Colonic mucosa (tissue), 4 donors: ENCODE results near the gene MAP3K7CL. TPM values are rescaled to one million over a fixed set of nuclear protein-coding genes. Genes with fewer than 3 reads are reported as not detected.

Source experiments
- DNase-seq: peaks from one replicate; pipeline ENCODE4 v3.0.0-alpha.2; 2020
- H3K27ac ChIP-seq: fragments of 200-600 bp; one replicate; pipeline ENCODE4 v1.8.0; 2021
- H3K27me3 ChIP-seq: fragments of 200-600 bp; one replicate; pipeline ENCODE4 v1.8.0; 2021
- H3K36me3 ChIP-seq: fragments of 200-600 bp; one replicate; pipeline ENCODE4 v1.8.0; 2021
- H3K4me1 ChIP-seq: fragments of 200-600 bp; one replicate; pipeline ENCODE4 v1.8.0; 2021; ENCODE audit warnings: mild to moderate bottlenecking
- H3K4me3 ChIP-seq: fragments of 200-600 bp; one replicate; pipeline ENCODE4 v1.8.0; 2021
- H3K9ac ChIP-seq, 2 donors: one replicate each; pipeline ENCODE4 v1.7.0; 2013; ENCODE audit warnings: control low read depth in 2 of 2, low read depth in 2 of 2, low read length in 2 of 2
- H3K9me3 ChIP-seq: fragments of 200-600 bp; one replicate; pipeline ENCODE4 v1.8.0; 2021
- CTCF ChIP-seq: fragments of 200-600 bp; IDR thresholded peaks from one replicate; pipeline ENCODE4 v1.8.0; 2022; ENCODE audit warnings: antibody characterized with exemption, mild to moderate bottlenecking
- intact Hi-C: fragments of 100-400 bp; cut with DNase I; formaldehyde crosslinking; loops from one replicate; pipeline ENCODE4 v1.14.1; 2022
- total RNA-seq, 2 donors: library from RNA; stranded (reverse); fragmentation: NEBNext Ultra II Directional in 1 of 2; extraction: Animal tissue kit (Norgen Biotek cat#: 25700) in 1 of 2; gene quantifications; one replicate each; pipeline ENCODE4 v1.2.1, GENCODE V29; 2021
- donor health status: healthy.
- donor health status: DM: no; HTN: no; CAD: no.
- donor health status: DM: no; HTN: no; CAD: no.

Gene MAP3K7CL
- total RNA-seq, 2 donors from 2014 or later: 1.9 to 3.4 TPM

GRCh38 chr21:29135481-29135880 lies 5.0 kb downstream of the MAP3K7CL start:
- H3K9me3 ChIP-seq: no peaks in the 10 kb centered on the region
- no peak for DNase-seq
- intact Hi-C loops: no loop called here
- no peaks in the 10 kb centered on the region for H3K4me1 ChIP-seq
- no peak overlapping the region for H3K4me3 ChIP-seq
- H3K36me3 ChIP-seq: no peaks in the 10 kb centered on the region
- TF ChIP-seq CTCF: no peak
- no peak overlapping the region for H3K9ac ChIP-seq
- no peaks in the 10 kb centered on the region for H3K27me3 ChIP-seq
- H3K27ac ChIP-seq: no peak overlapping the region

DNA sequence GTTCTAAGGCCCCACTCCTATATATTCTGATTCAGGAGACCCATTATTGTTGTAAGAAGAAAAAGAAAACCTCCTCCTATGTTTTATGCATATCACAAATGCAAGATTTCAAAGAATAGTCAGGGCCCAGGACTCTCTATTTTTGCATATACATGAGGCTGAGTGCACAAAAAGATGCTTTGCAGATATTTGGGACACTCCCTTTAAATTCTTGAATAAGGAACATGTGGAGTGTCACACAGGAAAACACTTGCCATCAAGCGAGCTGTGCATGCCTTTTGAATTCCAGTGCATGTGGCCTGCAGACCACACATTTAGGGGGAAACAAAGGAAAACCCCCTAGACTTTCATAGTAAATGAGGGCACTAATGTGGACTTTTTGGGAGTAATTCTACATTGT lies 5.6 kb downstream of the MAP3K7CL start:
- H3K27me3 ChIP-seq: no peaks in the 10 kb centered on the region
- no peaks in the 10 kb centered on the region for H3K36me3 ChIP-seq
- H3K4me1 ChIP-seq: no peaks in the 10 kb centered on the region
- H3K9ac ChIP-seq: no peak overlapping the region
- no peaks in the 10 kb centered on the region for H3K9me3 ChIP-seq
- H3K4me3 ChIP-seq: no peak overlapping the region
- intact Hi-C loops: no loop called here
- no peak for TF ChIP-seq CTCF
- DNase-seq: no peak
- no peak overlapping the region for H3K27ac ChIP-seq

DNA sequence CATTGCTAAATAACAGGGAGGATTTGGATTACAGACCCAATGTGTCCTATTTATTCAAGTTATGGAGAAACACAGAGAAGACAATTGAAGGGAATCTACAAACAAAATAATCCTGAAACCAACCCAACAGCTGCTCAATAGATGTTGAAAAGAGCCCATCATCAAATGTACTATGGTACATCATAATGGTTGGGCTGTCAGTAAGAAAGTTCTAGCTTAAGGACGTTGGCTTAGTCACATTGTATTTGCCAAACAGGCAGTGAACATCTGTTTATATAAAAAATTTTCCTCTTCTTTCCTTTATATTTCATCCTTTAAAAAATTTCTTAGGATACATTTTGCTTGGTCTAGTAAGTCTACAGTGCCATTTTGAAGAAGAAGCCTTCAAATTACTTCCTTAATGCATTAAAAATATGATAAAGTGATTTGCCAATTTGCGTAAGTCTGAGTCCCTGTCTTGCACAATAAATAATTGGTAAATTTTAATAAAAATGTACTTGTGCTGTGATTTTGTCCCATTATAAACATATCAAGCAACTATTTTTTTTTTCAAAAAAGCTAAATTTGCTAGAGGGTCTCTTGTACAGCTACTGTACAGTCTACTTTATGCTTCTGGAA lies 14.4 kb downstream of the MAP3K7CL start:
- DNase-seq: no peak
- TF ChIP-seq CTCF: no peak
- Histone ChIP-seq H3K4me1 (no peaks in the 10 kb centered on the region), H3K9ac (no peak overlapping the region), H3K27me3 (no peaks in the 10 kb centered on the region), H3K27ac (peak overlapping the region; percentile 30), H3K9me3 (no peaks in the 10 kb centered on the region), H3K36me3 (no peaks in the 10 kb centered on the region), H3K4me3 (no peak overlapping the region)
- intact Hi-C loops: no loop called here

DNA sequence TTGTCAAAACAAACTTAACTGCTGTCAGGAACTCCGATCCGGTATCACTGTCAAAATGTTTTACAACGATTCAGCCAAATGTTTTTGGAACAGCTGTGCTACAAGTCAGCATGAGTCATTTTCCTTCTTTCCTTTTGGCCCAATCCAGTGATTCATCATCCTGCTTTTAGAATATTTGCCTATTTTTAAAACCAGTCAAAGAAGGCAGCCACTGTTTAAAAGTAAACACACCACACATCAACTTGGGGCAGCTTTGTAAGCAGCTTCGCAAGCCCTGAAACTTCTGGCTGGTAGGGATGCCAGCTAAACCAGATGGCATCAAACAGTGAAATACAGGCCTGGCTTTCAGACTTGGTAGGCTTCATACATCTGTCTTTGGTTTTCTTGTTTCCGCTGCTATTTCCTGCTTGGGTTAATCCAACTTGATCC lies 14.9 kb downstream of the MAP3K7CL start:
- no peaks in the 10 kb centered on the region for H3K9me3 ChIP-seq
- intact Hi-C loops: no loop called here
- H3K4me3 ChIP-seq: no peak overlapping the region
- no peaks in the 10 kb centered on the region for H3K4me1 ChIP-seq
- no peak overlapping the region for H3K9ac ChIP-seq
- TF ChIP-seq CTCF: no peak
- DNase-seq: no peak
- no peaks in the 10 kb centered on the region for H3K27me3 ChIP-seq
- no peaks in the 10 kb centered on the region for H3K36me3 ChIP-seq
- peak overlapping the region; percentile 30 for H3K27ac ChIP-seq

DNA sequence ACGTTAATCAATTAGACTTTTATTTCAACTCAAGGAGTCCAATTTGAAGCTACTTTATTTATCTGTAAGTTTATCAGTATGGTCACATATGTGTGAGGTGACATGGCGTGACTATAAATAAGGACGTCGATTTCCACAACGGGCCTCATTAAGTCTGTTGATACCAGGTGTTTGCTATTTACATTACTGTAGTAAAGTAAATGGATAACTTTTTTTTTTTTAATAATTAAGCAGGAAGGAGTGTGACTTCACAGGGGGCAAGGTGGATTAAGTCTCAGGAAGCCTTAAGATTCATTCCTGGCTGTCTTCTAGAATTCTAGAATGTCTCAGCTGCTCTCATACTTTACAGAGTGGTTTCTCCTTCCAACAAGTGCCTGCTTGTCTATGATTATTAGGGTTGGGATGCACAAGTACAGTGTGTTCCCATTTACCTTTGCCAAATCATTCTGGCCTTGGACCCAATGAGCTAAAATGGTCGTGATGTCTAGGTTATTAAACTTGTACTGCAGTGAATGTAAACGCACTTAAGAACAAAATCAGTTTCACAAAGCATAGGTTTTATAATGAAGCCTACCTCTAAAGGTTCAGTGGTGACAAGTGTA lies 15.5 kb downstream of the MAP3K7CL start:
- Histone ChIP-seq H3K36me3 (no peaks in the 10 kb centered on the region), H3K9me3 (no peaks in the 10 kb centered on the region), H3K27me3 (no peaks in the 10 kb centered on the region), H3K9ac (no peak overlapping the region), H3K4me1 (no peaks in the 10 kb centered on the region), H3K4me3 (no peak overlapping the region), H3K27ac (no peak overlapping the region)
- TF ChIP-seq CTCF: no peak
- intact Hi-C loops: no loop called here
- DNase-seq: no peak
